Stimulated activated CD4-positive, alpha-beta T cell treated with anti-CD3 and anti-CD28 coated beads, TNF-alpha, amount 100 ng/mL, for 4 hours (primary cell): ENCODE data around the gene STAB1.

ENCODE experiments used
- DNase-seq, 3 experiments: peaks; one replicate each; pipeline ENCODE4 v3.0.0-alpha.2; 2020; ENCODE audit warnings: low read depth in 3 of 3

Gene STAB1

DNA sequence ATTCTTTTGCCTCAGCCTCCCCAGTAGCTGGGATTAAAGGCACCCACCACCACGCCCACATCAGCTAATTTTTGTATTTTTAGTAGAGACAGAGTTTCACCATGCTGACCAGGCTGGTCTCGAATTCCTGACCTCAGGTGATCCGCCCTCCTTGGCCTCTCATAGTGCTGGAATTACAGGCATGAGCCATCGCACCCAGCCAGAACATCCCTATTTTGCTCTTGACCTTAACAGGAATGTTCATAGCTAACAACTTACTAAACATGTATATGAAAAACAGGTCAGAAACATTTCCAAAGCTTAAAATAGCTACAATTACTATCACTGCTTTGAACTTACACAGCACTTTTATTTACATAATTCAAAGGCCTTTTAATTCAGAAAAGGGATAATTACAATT lies 74.9 kb downstream of the STAB1 start:
- DNase-seq = no peak

DNA sequence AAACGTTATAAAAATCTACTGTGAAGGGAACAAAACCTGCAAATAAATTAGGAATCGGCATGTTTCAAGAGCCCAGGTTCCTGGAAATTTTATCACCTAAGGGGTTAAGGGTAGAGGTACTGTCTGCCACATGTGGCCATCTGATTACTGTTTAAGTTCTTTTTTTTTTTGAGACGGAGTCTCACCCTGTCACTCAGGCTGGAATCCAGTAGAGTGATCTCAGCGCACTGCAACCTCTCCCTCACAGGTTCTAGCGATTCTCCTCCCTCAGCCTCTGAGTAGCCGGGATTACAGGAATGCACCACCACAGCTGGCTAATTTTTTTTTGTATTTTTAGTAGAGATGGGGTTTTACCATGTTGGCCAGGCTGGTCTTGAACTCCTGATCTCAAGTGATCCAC lies 77.1 kb downstream of the STAB1 start:
- DNase-seq = no peak
